GM12864 (cell line): Measurements from ENCODE around the gene VEPH1.
A peak's percentile ranks its signal among the peaks of the same experiment; 100 is the strongest.

Experiments used
- DNase-seq: peaks from one replicate; pipeline ENCODE4 v3.0.0-alpha.2; 2011; ENCODE audit warnings: low read depth
- H3K4me3 ChIP-seq: 2 replicates; pipeline ENCODE4 v1.5.1; 2011; ENCODE audit warnings: mild to moderate bottlenecking, low read depth, low read length, control low read depth
- CTCF ChIP-seq: IDR thresholded peaks from 2 replicates; pipeline ENCODE4 v1.5.1; 2011; ENCODE audit warnings: low read depth, mild to moderate bottlenecking, moderate library complexity, low read length, control low read depth, inconsistent platforms; ENCODE audit errors: missing control alignments

The VEPH1 gene

GRCh38 chr3:157498371-157498770, 4.8 kb downstream of the VEPH1 start:
- TF ChIP-seq CTCF = no peak
- no peak overlapping the region for H3K4me3 ChIP-seq
- no peak for DNase-seq

GRCh38 chr3:157495846-157496245, 7.4 kb downstream of the VEPH1 start:
- no peak for DNase-seq
- H3K4me3 ChIP-seq = no peak overlapping the region
- no peak for TF ChIP-seq CTCF

- no peak for DNase-seq
- no peak for TF ChIP-seq CTCF
- H3K4me3 ChIP-seq = no peak overlapping the region
Observed at GRCh38 chr3:157494581-157495281, 8.5 kb downstream of the VEPH1 start.

- DNase-seq = no peak
- no peak overlapping the region for H3K4me3 ChIP-seq
- TF ChIP-seq CTCF = peak; percentile 52
Observed at GRCh38 chr3:157493627-157494550, 9.3 kb downstream of the VEPH1 start.

- TF ChIP-seq CTCF = no peak
- DNase-seq = no peak
- H3K4me3 ChIP-seq = no peak overlapping the region
Observed at GRCh38 chr3:157491136-157491535, 12.1 kb downstream of the VEPH1 start.

GRCh38 chr3:157488144-157488543, 15.1 kb downstream of the VEPH1 start:
- no peak for TF ChIP-seq CTCF
- no peak for DNase-seq
- no peak overlapping the region for H3K4me3 ChIP-seq

- no peak for DNase-seq
- no peak overlapping the region for H3K4me3 ChIP-seq
- no peak for TF ChIP-seq CTCF
Observed at GRCh38 chr3:157487339-157487738, 15.9 kb downstream of the VEPH1 start.
